Ascending aorta (tissue), 2 donors: Measurements from ENCODE around the gene PPP4R3B. TPM values are rescaled to one million over a fixed set of nuclear protein-coding genes. Genes with fewer than 3 reads are reported as not detected.
A peak's percentile ranks its signal among the peaks of the same experiment; 100 is the strongest.

Experiments
- DNase-seq, 2 donors: peaks; one replicate each; pipeline ENCODE4 v3.0.0-alpha.2; 2019; ENCODE audit warnings: low spot score in 2 of 2
- H3K27ac ChIP-seq, 2 donors: fragments of 200-600 bp; sonication (generic); one replicate each; pipeline ENCODE4 v1.5.1; 2016 to 2017; ENCODE audit warnings: mild to moderate bottlenecking in 1 of 2
- H3K27me3 ChIP-seq: fragments of 200-600 bp; sonication (generic); one replicate; pipeline ENCODE4 v1.5.1; 2017
- H3K36me3 ChIP-seq, 2 donors: fragments of 200-600 bp; sonication (generic); one replicate each; pipeline ENCODE4 v1.5.1; 2016
- H3K4me1 ChIP-seq, 2 donors: fragments of 200-600 bp; sonication (generic); one replicate each; pipeline ENCODE4 v1.5.1; 2016 to 2017; ENCODE audit warnings: mild to moderate bottlenecking in 1 of 2
- H3K4me3 ChIP-seq, 2 donors: fragments of 200-600 bp; sonication (generic); one replicate each; pipeline ENCODE4 v1.5.1; 2016 to 2017; ENCODE audit warnings: mild to moderate bottlenecking in 1 of 2
- H3K9me3 ChIP-seq, 2 donors: fragments of 200-600 bp; sonication (generic); one replicate each; pipeline ENCODE4 v1.5.1; 2016
- intact Hi-C: fragments of 100-400 bp; cut with DNase I; formaldehyde crosslinking; loops from one replicate; pipeline ENCODE4 v1.15.1; 2023
- total RNA-seq: library from RNA; depleted of rRNA; stranded (reverse); fragments of >200 nt; gene quantifications from one replicate; pipeline ENCODE4 v1.1.0, GENCODE V29; 2016
- TF ChIP-seq, protein P1 (sequence below), 3 experiments: fragments of 200-600 bp in 2 of 3; fragments of 450-650 bp in 1 of 3; sonication (generic) in 2 of 3; IDR thresholded peaks; one replicate each; pipeline ENCODE4 v1.5.1; 2016 to 2019; ENCODE audit warnings: antibody characterized with exemption in 3 of 3, mild to moderate bottlenecking in 1 of 3, moderate library complexity in 1 of 3

The PPP4R3B gene
- total RNA-seq, 1 donor from 2014 or later = 18.2 TPM

DNA sequence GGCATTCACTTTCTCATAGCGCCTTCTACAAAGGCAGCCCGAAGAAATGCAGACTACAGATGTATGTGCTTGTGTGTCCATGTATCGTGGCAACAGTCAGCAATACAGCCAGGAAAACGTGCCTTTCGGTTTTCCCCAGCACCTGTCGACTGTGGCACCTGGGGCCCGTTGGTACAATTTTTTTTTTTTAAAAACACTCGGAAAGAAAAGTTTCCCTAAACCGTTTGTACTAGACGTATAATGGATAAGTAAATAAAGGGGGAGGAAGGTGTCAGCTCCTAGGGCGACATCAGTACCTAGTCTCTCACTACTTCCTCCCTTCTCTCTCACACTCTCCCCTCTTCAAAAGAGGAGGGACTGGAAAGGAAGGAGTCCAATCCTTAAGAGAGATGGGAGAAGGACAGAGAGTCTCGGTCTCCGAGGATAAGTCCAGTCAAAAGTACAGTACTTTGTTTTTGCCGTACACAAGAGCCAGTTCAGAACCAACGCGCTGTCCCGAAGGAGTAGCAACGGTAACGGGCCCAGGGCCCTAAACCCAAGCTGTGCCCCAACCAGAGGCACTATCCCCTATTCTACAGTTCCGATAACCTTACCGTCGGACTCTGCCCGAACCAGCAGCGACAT lies 759 bp downstream of the PPP4R3B start:
- TF ChIP-seq, protein P1, sequence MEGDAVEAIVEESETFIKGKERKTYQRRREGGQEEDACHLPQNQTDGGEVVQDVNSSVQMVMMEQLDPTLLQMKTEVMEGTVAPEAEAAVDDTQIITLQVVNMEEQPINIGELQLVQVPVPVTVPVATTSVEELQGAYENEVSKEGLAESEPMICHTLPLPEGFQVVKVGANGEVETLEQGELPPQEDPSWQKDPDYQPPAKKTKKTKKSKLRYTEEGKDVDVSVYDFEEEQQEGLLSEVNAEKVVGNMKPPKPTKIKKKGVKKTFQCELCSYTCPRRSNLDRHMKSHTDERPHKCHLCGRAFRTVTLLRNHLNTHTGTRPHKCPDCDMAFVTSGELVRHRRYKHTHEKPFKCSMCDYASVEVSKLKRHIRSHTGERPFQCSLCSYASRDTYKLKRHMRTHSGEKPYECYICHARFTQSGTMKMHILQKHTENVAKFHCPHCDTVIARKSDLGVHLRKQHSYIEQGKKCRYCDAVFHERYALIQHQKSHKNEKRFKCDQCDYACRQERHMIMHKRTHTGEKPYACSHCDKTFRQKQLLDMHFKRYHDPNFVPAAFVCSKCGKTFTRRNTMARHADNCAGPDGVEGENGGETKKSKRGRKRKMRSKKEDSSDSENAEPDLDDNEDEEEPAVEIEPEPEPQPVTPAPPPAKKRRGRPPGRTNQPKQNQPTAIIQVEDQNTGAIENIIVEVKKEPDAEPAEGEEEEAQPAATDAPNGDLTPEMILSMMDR (IDR thresholded peaks at IDR 0.05) = no peak
- intact Hi-C loops = loop anchor here (1.0 to 10.0 kb wide), 7 partner anchors 98 to 1834 kb away; partner anchors contain the start of genes CCDC88A, CFAP36, CLHC1 and RPS27A
- Histone ChIP-seq H3K27me3 (no peaks in the 10 kb centered on the region), H3K4me1 (peaks cover 6 to 18% of the 10 kb centered on the region in 2 donors), H3K4me3 (peak overlapping the region; percentile 93 to 98), H3K27ac (peak overlapping the region; percentile 97 to 100), H3K9me3 (no peaks in the 10 kb centered on the region), H3K36me3 (peaks cover 10 to 28% of the 10 kb centered on the region in 2 donors)
- DNase-seq = no peak

DNA sequence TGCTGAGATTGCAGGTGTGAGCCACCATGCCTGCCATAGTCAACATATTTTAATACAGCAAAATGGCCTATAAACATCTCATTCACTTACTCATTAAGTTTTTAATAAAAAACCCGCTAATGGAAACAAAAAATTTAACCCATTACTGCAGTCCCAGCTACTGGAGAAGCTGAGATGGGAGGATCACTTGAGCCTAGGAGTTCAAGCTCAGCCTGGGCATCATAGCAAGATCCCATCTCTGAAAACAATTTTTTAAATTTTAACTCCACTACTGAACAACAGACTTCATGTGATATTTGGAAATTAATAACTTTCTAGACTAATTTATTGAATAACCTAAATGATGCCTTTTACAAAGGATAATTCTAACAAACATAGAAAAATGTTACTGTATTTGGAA lies 5.4 kb downstream of the PPP4R3B start:
- TF ChIP-seq, protein P1 (IDR thresholded peaks at IDR 0.05) = no peak
- intact Hi-C loops = loop anchor here (10.0 kb wide), 2 partner anchors 247 to 273 kb away; no protein-coding TSS in a partner anchor
- no peak overlapping the region for H3K4me3 ChIP-seq
- no peaks in the 10 kb centered on the region for H3K27me3 ChIP-seq
- no peaks in the 10 kb centered on the region for H3K9me3 ChIP-seq
- peaks cover 0 to 10% of the 10 kb centered on the region in 2 donors for H3K4me1 ChIP-seq
- no peak overlapping the region for H3K27ac ChIP-seq
- H3K36me3 ChIP-seq = peaks cover 12 to 34% of the 10 kb centered on the region in 2 donors
- DNase-seq = no peak

DNA sequence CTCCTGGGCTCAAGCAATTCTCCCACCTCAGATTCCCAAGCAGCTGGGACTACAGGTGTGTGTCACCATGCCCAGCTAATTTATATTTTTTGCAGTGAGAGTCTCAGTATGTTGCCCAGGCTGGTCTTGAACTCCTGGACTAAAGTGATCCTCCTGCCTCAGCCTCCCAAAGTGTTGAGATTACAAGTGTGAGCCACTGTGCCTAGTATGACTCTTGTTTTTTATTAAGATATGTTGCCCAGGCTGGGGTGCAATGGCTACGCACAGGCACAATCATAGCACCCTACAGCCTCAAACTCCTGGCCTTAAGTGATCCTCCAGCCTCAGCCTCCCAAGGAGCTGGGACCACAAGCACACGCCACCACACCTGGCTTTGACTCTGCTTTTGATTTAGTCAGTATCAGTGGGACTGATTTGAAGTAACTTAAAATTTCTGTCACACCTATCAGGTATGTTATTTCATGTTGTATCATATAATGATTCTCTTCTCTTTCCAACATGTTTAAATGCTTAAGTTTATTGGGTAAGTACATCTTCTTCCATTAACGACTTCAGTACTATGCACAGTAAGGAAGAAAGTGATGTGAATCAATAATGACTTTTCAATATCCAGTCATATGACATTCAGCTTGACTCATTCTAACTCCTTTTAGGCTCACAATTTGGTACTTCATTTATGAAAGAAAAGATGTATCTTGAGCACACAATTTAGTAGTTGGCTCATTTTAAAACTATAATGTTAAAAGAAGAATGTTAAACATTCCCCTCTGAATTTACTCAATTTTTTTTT lies 6.3 kb downstream of the PPP4R3B start:
- Histone ChIP-seq H3K27ac (no peak overlapping the region), H3K4me3 (no peak overlapping the region), H3K4me1 (peaks cover 0 to 10% of the 10 kb centered on the region in 2 donors), H3K9me3 (no peaks in the 10 kb centered on the region), H3K27me3 (no peaks in the 10 kb centered on the region), H3K36me3 (peaks cover 12 to 34% of the 10 kb centered on the region in 2 donors)
- intact Hi-C loops = loop anchor here (10.0 kb wide), 2 partner anchors 246 to 274 kb away; no protein-coding TSS in a partner anchor
- TF ChIP-seq, protein P1 (IDR thresholded peaks at IDR 0.05) = no peak
- no peak for DNase-seq

DNA sequence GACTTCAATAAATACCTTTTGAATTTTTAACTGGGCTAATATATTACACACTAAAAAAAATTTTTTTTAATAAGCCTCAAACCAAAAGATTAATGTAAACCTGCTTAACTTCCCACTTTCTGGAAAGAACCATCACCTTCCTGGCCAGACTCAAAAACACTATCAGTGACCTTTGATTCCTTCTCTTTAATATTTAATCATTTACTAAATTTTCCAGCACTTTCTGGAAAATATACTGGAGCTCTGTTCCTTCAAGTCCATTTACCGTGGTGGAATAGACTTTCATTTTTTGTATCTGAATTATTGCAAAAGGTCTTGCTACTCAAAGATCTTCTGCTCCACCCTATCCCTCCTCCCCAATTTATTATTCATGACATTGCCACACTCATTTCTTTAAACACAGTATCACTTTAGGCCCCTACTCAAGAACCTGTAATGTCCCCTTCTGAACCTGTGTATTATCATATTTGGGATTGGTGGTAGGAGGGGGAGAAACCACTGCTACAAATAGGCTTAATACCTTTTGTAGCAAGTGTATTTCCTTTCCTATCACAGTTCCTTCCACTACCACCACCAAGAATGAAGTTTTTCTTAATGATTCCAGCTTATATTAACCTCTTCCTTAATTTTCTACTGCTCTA lies 7.4 kb downstream of the PPP4R3B start:
- peaks cover 12 to 32% of the 10 kb centered on the region in 2 donors for H3K36me3 ChIP-seq
- no peak for DNase-seq
- no peaks in the 10 kb centered on the region for H3K9me3 ChIP-seq
- peaks cover 0 to 2% of the 10 kb centered on the region in 2 donors for H3K4me1 ChIP-seq
- intact Hi-C loops = loop anchor here (10.0 kb wide), 2 partner anchors 245 to 275 kb away; no protein-coding TSS in a partner anchor
- H3K27me3 ChIP-seq = no peaks in the 10 kb centered on the region
- H3K27ac ChIP-seq = no peak overlapping the region
- no peak overlapping the region for H3K4me3 ChIP-seq
- TF ChIP-seq, protein P1 (IDR thresholded peaks at IDR 0.05) = no peak

DNA sequence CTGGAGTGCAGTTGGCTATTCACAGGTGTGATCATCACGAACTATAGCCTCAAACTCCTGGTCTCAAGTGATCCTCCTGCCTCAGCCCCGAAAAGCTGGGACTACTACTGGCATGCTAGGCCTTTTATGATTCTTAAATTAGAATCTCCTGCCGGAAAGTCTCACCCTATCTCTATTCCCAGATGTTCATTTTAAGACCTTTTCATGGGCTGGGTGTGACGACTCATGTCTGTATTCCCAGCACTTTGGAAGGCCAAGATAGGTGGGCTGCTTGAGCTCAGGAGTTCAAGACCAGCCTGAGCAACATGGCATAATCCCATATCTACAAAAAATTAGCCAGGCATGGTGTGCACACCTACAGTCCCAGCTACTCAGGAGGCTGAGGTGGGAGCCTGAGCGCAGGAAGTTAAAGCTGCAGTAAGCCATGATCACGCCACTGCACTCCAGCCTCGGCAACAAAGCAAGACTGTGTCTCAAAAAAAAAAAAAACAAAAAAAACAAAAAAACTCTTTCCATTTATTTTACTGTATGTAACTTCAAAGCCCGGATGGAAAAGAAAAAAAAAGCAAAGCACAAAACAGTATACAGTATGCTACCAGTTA lies 8.1 kb downstream of the PPP4R3B start:
- H3K4me1 ChIP-seq = peaks cover 0 to 2% of the 10 kb centered on the region in 2 donors
- H3K27ac ChIP-seq = no peak overlapping the region
- TF ChIP-seq, protein P1 (IDR thresholded peaks at IDR 0.05) = no peak
- intact Hi-C loops = no loop called here
- no peaks in the 10 kb centered on the region for H3K27me3 ChIP-seq
- peaks cover 12 to 24% of the 10 kb centered on the region in 2 donors for H3K36me3 ChIP-seq
- no peak for DNase-seq
- H3K4me3 ChIP-seq = no peak overlapping the region
- H3K9me3 ChIP-seq = no peaks in the 10 kb centered on the region
